Stimulated activated CD4-positive, alpha-beta T cell treated with anti-CD3 and anti-CD28 coated beads, Interleukin-1b, Interleukin-23, amount 100 ng/mL, for 1 hour (primary cell): Measurements from ENCODE around the gene CSK.

Experiments
- DNase-seq, 2 donors: peaks; one replicate each; pipeline ENCODE4 v3.0.0-alpha.2; 2020; ENCODE audit warnings: low read depth in 2 of 2

The CSK gene

DNA sequence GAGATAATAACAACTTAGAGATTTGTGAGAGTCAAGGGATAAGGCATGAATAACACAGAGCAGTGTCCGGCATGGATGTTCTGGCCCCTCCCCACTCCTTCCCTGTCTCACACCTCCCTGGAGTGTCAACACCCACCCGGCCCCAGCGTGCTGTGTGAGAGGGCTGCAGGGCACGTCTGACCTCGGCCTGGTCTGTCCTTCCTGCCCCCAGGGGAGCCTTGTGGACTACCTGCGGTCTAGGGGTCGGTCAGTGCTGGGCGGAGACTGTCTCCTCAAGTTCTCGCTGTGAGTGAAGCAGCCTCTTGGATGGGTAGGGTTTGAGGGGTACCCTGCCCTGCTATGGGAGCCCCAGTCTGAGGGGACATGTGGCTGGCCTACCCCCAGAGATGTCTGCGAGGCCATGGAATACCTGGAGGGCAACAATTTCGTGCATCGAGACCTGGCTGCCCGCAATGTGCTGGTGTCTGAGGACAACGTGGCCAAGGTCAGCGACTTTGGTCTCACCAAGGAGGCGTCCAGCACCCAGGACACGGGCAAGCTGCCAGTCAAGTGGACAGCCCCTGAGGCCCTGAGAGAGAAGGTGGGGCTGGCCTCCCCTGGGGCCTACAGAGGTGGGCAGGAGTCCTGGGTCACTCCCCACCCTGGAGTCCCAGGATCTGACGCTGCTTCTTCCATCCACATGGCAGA, 19.6 kb downstream of the CSK start:
- no peak for DNase-seq

DNA sequence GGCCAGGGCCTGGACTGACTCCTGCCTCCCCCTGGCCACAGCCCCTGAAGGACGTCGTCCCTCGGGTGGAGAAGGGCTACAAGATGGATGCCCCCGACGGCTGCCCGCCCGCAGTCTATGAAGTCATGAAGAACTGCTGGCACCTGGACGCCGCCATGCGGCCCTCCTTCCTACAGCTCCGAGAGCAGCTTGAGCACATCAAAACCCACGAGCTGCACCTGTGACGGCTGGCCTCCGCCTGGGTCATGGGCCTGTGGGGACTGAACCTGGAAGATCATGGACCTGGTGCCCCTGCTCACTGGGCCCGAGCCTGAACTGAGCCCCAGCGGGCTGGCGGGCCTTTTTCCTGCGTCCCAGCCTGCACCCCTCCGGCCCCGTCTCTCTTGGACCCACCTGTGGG, 20.4 kb downstream of the CSK start:
- DNase-seq = no peak

DNA sequence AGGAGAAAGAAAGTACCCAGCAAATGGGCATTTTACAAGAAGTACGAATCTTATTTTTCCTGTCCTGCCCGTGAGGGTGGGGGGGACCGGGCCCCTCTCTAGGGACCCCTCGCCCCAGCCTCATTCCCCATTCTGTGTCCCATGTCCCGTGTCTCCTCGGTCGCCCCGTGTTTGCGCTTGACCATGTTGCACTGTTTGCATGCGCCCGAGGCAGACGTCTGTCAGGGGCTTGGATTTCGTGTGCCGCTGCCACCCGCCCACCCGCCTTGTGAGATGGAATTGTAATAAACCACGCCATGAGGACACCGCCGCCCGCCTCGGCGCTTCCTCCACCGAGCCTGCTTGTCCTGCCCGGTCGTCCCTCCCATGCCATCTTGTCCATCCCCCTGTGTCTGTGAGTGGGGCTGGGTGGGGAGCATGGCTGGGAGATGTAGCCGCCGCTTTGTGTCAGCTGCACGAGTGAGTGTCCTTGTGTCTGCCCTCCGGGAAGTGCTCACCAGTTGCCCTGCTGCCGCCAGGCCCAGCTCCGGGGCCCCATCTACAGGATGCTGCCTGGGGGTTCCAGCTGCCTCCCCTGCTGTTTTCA, 21.1 kb downstream of the CSK start:
- no peak for DNase-seq

DNA sequence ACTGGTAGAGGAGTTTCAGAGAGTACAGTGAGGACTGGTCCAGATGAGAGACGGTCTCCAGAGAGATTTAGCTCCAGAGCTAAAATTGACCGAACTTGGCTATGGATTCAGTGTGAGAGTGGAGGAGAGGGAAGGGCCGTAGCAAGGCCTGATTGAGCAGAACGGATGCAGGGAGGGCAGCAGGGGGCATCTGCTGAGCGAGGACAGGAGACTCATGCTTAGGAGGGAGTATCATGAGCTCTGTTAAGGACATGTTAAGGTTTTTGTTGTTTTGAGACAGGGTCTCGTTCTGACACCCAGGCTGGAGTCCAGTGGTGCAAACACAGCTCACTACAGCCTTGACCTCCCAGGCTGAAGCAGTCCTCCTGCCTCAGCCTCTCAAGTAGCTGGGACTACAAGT, 23.1 kb downstream of the CSK start:
- DNase-seq = no peak

DNA sequence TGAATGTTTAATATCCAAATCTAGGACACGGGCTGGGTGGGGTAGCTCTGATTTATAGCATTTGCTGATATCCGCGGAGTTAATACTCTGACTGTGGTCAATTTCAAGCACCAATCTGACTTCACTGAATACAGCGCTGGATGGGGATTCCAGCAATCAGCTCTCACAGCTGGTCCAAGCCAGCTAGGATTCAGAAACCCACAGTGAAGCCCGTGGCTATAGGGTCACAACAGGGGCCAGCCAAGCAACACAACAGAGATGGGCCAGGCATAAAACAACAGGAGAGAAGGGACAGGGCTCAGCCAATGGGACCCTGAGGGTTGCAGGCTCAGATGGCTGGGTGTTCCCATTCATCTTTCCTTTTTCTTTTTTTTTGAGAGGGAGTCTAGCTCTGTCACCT, 25.4 kb downstream of the CSK start:
- DNase-seq = no peak

DNA sequence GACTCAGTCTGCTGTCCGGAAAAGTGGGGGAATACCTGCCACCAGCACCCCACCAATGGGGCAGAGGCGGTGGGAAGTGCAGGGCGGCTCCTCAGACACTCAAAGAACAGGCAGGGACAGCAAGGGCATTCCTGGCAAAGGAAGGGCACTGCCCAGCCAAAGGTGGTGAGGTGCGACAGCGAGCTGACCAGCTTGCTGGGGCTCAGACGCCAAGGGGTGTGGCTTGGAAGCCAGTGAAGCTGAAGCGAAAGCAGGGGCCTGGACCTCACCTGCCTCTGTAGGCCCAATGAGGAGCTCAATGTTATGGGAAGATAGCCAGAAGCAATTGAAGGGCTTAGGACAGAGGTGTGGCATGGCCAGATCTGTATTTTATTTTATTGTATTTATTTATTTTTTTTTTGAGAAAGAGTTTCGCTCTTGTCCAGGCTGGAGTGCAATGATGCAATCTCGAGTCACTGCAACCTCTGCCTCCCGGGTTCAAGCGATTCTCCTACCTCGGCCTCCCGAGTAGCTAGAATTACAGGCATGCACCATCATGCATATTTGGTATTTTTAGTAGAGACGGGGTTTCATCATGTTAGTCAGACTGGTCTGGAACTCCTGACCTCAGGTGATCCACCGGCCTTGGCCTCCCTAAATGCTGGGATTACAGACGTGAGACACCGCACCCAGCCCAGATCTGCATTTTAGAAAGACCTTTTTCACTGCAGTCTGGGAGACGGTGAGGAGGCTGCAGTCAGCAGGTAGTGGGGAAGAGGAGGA, 26.4 kb downstream of the CSK start:
- DNase-seq = no peak

DNA sequence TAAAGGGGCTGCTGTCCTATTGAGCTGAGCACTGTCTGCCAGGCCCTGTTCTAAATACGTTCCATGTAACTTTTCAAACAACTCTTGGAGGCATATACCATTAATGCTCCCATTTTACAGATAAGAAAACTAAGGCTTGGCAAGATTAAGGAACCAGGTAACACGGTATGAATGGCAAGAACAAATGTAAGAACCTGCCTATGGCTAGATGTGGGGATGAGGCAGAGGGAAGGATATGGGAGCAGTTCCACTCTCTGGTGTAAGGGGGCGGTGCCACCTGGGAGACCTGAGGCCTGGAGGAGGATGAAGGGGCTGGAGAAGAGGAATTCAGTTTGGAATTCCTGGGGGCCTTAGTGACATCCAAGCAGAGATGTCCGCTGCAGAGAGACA, 27.0 kb downstream of the CSK start:
- no peak for DNase-seq

DNA sequence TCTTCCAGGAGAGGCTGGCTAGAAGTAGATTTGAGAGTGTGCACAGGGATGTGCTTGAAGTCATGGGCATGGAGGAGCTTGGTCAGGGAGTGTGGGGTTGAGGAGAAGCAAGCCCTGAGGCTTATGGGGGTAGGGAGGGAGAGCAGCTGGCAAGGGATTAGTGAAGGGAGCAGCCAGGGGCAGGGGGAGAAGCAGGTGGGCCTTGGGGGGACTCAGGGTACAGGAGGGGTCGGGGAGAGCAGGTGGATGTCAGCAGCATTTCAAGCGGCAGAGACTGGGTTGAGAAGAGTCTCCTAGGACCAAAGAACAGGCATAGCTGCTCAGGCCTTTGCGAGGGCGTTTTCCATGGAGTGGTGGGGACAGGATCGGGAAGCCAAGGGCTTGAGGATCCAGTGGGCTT, 27.4 kb downstream of the CSK start:
- no peak for DNase-seq

DNA sequence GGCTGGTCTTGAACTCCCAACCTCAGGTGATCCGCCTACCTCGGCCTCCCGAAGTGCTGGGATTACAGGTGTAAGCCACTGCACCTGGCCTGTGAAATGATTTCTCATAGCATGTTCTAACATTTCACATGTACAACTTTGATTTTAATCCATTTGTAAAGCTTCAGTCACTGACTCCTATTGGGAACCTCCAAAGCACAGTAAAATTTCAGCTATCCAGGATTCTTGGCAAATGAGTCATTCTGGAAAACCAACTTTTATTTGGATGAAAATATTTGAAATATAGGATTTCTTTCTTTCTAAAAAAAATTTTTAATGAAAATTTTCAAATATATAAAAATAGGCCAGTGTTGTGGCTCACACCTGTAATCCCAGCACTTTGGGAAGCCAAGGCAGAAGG, 28.1 kb downstream of the CSK start:
- no peak for DNase-seq

DNA sequence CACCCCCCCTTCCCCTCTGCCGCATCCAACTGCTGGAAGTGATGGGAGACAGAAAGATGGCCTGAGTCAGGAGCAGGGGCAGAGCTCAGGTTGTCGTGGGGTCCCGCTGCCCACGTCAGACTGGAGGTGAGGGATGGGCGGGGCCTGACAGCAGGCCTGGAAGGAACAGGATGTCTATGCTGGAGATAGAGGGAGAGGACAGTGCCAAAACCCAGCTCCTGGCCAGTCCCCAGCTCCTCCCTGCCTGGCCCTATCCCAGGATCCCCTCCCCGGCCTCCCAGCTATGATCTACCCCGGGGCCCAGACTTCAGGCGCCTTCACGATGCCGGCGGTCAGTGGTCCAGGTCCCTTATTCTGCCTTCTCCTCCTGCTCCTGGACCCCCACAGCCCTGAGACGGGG, 30.7 kb downstream of the CSK start, which contains the start of gene LMAN1L:
Gene LMAN1L (plus strand): TSS at position 303 of the 400 bp plus-strand sequence. CDS start 20 bp downstream, at position 323.
- DNase-seq = no peak

DNA sequence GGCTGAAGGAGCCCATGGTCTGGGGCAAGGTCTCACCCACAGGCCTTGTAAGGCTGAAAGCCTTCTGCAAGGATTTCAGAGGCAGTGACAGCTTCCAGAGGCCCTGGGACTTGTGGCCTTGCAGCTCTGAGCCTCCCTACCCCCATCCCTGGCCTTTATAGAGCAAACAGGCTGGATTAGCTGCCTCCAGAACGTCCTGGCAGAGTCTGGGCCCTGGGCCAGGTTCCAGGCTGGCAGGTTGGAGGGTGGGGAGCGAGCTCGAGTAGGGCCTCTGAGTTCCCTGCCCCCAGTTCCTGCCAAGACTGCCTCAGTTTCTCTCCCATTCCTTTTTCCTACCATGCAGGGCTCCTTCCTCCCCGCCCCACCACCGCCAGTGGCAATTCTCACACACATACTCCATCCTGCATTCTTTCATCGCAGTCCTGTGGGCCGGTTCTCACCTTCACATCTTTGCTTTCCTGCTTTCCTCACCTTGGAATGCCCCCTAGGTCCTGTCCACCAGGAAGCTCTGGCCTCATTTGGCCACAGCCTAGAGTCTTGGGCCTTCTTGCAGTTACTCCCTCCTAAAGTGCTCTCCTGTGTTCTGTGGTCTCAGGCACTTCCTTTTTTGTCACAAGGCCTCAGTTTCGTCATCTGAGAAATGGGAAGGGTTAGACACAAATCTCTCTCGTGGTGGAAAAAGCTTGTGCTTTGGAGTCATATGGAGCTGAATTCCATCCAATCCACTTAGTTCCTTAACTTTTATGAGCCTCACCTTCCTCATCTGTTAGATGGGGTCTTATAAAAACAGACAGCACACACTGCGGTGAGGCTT, 33.4 kb downstream of the CSK start:
- no peak for DNase-seq

DNA sequence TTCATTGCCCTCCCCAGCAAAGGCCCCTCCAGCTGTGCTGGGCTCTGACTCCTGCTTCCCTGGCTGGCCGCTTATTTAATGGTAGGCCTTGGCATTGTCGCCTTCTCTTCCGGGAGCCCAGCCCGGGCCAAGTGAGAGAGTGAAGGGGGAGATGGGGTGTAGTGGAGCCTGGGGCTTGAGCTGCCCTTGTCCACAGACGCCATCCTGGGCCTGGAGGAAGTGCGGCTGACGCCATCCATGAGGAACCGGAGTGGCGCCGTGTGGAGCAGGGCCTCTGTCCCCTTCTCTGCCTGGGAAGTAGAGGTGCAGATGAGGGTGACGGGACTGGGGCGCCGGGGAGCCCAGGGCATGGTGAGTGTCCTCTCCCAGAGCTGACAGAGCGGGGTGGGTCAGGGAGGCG, 34.1 kb downstream of the CSK start:
- DNase-seq = no peak

DNA sequence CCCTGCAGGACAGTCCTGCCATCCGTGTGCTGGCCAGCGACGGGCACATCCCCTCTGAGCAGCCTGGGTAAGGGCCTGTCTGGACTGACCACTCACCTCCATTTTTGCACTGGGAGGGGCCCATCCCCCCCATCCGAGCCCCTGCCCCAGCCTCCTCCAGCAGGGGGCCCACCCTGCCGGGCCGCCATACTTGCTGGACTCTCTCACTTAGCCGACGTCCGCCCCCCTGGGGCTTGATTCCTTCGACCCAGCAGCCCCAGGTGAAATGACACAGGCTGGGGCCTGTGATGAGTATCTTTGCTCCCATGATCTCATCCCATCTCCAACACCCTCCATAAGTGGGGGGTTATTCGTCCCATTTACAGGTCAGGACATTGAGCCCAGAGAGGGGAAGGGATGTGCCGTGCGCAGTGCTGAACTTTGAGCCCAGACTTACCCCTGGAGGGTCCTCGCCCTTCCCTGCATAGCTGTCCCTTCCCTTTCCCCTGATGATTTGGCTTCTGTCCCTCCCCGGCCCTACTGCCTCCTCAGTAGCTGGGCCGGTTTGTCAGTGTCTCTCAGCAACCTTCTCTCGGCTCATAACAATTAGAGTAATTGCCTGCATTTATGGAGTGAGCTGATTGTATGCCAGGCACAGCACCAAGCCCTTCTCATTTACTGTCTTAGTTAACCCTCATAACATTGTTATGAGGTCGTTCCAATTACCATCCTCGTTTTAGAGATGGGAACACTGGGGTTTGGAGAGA, 34.9 kb downstream of the CSK start:
- DNase-seq = no peak

DNA sequence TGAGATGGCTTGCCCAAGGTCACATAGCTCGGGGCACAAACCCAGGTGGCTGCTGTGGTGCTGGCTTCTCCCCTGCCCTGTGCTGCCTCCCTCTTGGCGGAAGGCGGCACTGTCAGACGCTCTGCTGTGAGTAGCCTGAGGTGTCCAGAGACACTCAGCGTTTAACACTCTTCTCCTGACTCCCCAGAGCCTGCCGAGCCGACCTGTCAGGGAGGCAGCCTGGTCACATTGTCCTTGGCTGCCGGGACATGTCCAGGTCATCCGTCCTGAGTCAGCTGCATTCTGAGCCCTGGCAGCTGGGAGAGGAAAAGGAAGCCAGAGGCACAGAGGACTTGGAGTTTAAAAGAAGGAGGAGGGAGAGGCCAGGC, 35.5 kb downstream of the CSK start:
- DNase-seq = no peak

DNA sequence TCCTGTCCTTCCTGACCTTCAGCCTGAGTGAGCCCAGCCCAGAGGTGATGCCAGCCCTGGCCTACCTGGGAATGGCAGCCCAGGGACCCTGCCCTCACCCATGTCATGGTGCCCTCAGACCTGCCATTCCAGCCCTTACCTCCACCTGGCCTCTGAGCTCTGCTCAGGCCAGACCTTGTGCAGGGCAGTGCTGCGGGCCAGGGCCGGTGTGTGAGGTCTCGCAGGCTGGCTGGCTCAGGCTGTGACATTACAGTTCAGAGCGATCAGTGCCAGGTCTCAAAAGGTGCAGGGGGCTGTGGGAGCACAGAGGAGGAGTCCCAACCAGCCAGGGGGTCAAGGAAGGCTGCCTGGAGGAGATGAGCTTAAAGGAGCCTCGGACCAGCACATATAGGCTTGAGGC, 38.2 kb downstream of the CSK start:
- DNase-seq = no peak

DNA sequence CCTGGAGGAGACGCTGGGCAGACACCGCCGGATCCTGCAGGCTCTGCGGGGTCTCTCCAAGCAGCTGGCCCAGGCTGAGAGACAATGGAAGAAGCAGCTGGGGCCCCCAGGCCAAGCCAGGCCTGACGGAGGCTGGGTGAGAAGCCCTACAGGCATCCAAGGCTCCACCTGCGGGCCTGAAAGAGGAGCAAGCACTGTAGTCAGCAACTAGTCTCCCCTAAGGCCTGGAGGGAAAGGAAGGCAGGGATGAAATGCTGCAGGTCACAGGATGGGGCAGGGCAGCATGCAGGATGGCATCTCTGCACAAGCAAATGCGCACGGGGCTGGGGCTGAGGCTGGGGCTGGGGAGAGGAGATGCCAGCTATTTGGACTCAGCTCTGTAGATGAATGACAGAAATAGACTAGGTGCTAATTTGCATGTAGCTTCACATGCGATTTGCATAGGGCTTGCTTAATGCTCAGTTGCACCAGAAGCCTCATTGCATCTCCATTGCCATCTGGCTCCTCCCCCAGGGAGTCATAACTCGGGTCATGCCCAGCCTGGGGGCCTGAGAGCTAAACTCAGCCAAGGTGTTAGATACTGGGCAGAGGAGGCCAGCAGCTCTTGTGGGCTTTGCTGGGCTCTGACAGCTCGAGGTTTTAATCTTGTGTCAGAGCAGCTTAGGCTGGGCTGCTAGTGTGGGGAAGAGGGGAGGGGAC, 39.4 kb downstream of the CSK start:
- DNase-seq = no peak

DNA sequence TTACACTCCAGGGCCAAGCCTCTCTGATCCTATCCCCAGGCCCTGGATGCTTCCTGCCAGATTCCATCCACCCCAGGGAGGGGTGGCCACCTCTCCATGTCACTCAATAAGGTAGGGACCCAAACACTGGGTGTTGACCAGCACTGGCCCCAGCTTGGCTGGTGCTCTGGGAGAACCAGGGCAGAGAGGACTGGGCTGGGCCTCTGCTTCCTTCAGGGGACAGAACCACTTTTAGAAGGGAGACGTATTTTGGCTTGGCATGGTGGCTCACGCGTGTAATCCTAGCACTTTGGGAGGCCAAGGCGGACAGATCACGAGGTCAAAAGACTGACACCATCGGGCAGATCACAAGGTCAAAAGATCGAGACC, 39.9 kb downstream of the CSK start:
- no peak for DNase-seq

DNA sequence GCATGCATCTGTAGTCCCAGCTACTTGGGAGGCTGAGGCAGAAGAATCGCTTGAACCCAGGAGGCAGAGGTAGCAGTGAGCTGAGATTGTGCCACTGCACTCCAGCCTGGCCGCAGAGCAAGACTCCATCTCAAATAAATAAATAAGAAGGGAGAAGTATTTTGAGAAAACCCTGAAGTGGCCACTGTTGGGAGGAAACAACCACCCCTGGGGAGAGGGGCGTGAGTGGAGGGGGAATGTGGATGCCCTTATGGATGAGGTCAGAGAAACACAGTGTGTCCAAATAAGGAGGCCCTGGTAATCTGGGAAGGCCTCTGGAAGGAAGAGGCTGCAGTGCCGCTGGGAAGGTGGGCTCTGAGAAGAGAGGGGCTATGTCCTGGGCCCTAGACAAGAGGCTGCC, 40.4 kb downstream of the CSK start:
- no peak for DNase-seq

DNA sequence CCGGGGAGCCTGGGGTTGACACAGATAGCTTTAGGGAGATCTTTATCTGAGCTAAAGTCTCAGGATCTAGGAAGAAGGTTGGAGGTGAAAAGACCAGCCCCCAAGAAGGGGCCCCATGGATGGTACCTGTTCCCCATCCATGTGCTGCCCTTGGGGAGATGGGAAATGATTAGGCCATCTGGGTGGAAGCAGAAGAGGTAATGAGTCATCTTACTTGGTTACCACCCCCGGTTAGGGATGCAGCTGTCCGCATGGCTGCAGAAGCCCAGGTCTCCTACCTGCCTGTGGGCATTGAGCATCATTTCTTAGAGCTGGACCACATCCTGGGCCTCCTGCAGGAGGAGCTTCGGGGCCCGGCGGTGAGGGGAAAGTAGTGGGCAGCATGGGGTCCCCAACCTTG, 41.4 kb downstream of the CSK start:
- no peak for DNase-seq

DNA sequence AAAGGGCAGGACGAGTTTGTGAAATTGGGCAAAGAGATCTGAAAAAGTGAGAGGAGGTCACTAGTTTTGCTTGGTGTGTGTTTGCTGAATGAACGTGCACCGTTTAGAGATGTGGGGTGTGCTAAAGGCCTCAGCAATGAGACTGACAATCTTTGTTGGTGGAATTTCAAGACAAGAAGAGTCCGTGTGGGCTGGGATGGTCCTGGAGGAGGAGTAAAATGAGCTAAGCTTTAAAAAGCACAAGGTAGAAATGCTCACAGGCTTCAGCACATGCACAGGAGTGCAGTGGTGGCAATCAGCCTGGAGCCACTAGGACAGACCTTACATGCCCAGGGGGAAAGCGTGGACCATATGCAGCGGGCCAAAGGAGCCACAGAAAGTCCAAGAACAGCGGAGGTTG, 43.1 kb downstream of the CSK start:
- DNase-seq = no peak

DNA sequence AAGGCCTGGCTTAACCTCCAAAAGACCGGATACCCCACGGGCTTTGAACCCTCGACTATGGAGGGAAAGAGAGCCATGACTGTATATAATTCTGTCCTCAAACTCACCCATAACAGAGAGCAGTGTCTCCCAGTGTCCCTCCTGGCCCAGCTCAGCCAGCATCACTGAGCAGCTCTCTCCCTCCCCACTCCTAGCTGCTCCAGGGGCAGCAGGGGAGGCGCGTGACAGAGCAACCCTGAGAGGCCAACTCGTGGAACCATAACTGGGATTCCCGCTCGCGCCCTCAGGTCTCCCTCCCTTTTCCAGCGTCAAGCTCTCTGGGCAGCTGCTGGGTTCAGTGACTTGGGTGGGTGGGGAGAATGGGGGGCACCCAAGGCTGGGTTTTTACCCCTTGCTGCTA, 44.0 kb downstream of the CSK start:
- DNase-seq = no peak
